IPS-20b (cell line): Measurements from ENCODE around the gene WSB1.
A peak's percentile ranks its signal among the peaks of the same experiment; 100 is the strongest.

Experiments
- H3K27ac ChIP-seq: one replicate; pipeline ENCODE4 v1.5.1; 2013; ENCODE audit warnings: low read length
- H3K27me3 ChIP-seq: 2 replicates; pipeline ENCODE4 v1.6.1; 2013; ENCODE audit warnings: mild to moderate bottlenecking, low read length, inconsistent platforms; ENCODE audit not compliant: insufficient read depth
- H3K36me3 ChIP-seq: 2 replicates; pipeline ENCODE4 v1.6.1; 2013; ENCODE audit warnings: low read depth, mild to moderate bottlenecking, inconsistent platforms, low read length, moderate library complexity; ENCODE audit not compliant: insufficient read depth
- H3K4me1 ChIP-seq: 2 replicates; pipeline ENCODE4 v1.6.1; 2013; ENCODE audit warnings: mild to moderate bottlenecking, control low read depth, inconsistent platforms, low read length, moderate library complexity; ENCODE audit not compliant: insufficient read depth
- H3K4me3 ChIP-seq: 2 replicates; pipeline ENCODE4 v1.5.1; 2013; ENCODE audit warnings: mild to moderate bottlenecking, low read length, inconsistent platforms
- H3K9ac ChIP-seq: 2 replicates; pipeline ENCODE4 v1.6.1; 2013; ENCODE audit warnings: low read depth, mild to moderate bottlenecking, inconsistent platforms, low read length, moderate library complexity
- H3K9me3 ChIP-seq: 2 replicates; pipeline ENCODE4 v1.6.1; 2013; ENCODE audit warnings: mild to moderate bottlenecking, low read depth, low read length, inconsistent platforms; ENCODE audit not compliant: insufficient read depth

WSB1 gene

DNA sequence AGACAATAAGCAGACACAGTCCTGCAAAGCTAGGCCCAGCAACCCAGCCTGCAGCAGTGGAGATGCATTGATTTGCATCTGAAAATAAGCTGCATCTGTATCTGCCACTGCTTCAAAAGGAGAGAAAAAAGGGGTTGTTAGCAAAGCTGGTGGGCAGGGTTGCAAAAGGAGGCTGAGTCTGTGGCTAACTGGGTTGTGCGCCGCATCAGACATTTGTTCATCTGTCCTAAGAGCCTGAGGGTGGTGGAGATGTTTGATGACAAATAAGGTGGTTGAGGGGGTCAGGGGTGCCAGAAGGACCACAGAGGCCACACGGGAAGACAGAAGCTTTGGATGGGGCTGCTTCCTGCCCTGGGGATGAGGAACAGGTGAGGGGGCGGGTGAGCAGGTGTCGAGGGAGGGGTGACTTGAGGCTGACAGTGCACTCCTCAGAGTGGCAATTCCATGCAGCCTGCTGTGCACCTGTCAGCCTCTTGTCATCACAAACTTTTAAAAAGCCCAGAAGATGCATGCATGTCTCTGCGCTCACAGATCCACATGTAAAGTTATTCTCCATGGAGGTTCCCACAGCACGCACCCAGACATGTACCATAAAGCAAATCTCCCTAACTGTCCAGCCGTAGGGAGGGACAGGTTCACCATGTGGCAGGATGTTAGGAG lies 35.4 kb downstream of the WSB1 start:
- Histone ChIP-seq H3K36me3 (no peaks in the 10 kb centered on the region), H3K4me3 (no peak overlapping the region), H3K4me1 (0 out of 2 replicates have a peak, but pooled peaks cover 4% of the 10 kb centered on the region), H3K27ac (no peak overlapping the region), H3K9ac (no peak overlapping the region), H3K9me3 (no peaks in the 10 kb centered on the region), H3K27me3 (no peaks in the 10 kb centered on the region)

DNA sequence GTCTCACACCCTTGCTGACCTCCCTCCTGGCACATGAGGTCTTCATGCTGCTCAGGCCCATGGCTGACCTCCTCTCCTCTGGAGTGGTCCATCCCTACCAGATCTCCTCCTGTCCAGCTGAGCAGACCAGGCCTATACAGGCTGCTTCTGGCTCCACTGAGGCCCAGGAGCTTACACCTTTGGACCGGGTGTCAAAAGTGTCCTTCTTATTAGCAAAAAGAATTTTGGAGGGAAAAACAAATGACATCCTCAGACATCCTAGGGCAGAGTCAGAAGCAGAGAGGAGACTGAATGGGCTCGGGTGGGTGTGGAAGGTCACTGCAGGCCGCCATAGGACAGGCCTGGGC lies 38.1 kb downstream of the WSB1 start:
- Histone ChIP-seq H3K9me3 (no peaks in the 10 kb centered on the region), H3K27ac (no peak overlapping the region), H3K4me1 (0 out of 2 replicates have a peak, but pooled peaks cover 4% of the 10 kb centered on the region), H3K9ac (no peak overlapping the region; the same call in 1 of the 2 replicates), H3K4me3 (no peak overlapping the region; the same call in none of the 2 replicates), H3K27me3 (no peaks in the 10 kb centered on the region), H3K36me3 (no peaks in the 10 kb centered on the region)

DNA sequence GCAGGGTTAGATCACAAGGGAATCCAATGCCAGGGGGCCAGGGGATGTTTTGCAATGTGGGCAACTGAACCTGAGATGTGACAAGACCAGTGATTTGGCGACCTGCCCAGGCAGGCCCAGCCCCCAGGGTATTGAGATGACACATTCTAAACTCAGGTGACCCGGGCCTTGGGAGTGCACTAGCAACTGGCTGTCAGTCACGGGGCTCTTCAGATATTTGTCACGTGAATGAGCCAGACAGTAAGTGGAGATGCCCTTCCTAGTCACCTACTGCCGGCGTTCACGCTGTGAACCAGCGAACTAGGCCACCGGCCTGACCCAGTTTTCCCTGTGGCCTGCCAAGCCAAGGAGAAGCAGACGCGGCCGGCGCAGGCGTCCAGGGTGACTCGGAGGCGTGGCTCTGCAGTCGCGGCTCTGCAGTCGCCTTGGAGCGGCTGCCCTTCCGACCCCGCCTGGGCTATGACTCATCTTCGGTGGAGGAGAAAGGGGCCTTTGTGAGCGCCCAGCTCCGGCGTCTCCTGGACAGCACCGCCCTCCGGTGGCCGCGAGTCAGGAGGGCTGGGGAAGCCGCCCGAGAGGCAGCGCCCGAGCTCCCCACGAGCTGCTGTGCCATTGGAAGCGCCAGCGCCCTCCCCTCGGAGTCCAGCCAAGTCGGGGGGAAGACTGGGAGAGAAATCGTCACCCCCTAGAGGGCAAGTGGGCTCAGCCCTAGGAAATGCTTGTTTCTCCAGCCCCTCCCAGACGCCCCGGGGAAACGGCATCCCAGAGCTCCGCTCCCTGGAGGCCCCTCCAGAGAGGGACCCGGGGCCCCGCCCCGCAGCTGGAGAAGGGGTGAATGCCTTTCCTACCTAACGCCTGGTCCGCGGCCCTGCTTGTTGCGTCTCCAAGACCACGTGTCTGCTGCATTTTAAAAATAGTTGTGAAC lies 38.8 kb downstream of the WSB1 start:
- Histone ChIP-seq H3K4me3 (peak overlapping the region; percentile 71), H3K9me3 (no peaks in the 10 kb centered on the region), H3K36me3 (no peaks in the 10 kb centered on the region), H3K9ac (peak overlapping the region; percentile 61; the same call in 1 of the 2 replicates), H3K4me1 (peaks cover 6% of the 10 kb centered on the region; the same call in 1 of the 2 replicates), H3K27ac (no peak overlapping the region), H3K27me3 (no peaks in the 10 kb centered on the region)

DNA sequence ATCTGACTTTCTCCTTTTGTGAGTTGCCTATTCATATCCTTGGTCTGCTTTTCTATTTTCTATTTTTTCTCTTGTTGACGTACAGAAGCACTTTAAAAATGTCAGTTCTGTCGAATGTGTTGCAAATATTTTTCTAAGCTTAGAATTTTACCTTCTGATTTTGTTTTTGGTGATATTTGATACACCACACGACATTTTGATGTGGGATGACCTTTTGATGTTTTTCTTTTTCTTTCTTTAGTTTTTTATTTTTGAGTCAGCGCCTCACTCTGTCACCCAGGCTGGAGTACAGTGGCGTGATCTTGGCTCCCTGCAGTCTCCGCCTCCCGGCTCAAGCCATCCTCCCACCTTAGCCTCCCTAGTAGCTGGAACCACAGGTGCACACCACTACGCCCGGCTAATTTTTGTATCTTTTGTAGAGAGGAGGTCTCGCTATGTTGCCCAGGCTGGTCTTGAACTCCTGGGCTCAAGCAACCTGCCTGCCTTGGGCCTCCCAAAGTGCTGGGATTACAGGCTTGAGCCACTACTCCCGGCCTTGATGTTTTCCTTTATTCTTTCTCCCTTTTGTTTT lies 39.6 kb downstream of the WSB1 start:
- peaks cover 11% of the 10 kb centered on the region; the same call in 1 of the 2 replicates for H3K4me1 ChIP-seq
- H3K27me3 ChIP-seq: no peaks in the 10 kb centered on the region
- H3K9ac ChIP-seq: peak overlapping the region; percentile 61; the same call in 1 of the 2 replicates
- H3K27ac ChIP-seq: no peak overlapping the region
- H3K4me3 ChIP-seq: peak overlapping the region; percentile 71
- no peaks in the 10 kb centered on the region for H3K36me3 ChIP-seq
- no peaks in the 10 kb centered on the region for H3K9me3 ChIP-seq

GRCh38 chr17:27336184-27336583 lies 42.3 kb downstream of the WSB1 start:
- Histone ChIP-seq H3K4me3 (no peak overlapping the region), H3K27ac (no peak overlapping the region), H3K9me3 (no peaks in the 10 kb centered on the region), H3K27me3 (no peaks in the 10 kb centered on the region), H3K4me1 (peaks cover 35% of the 10 kb centered on the region), H3K9ac (no peak overlapping the region), H3K36me3 (no peaks in the 10 kb centered on the region)

DNA sequence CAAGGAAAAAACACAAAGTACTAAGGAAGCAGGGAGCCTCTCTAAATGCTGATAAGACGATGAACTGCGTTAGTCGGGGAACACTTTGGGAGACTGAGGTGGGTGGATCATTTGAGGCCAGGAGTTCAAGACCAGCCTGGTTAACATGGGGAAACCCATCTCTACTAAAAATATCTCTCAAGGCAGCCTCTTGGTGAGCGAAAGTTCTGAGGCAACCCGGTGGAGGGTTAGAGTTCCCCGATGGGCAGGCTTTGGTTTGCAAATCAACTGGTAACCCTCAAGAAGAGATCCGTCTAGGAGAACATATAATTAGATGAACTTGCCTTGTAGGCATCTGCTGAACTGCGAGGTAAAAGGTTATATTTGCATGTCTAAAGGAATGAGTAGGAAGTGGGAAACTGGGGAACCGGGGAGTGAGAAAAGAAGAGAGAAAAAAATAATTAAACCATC lies 44.6 kb downstream of the WSB1 start:
- Histone ChIP-seq H3K9me3 (no peaks in the 10 kb centered on the region), H3K27me3 (no peaks in the 10 kb centered on the region), H3K27ac (no peak overlapping the region), H3K36me3 (no peaks in the 10 kb centered on the region), H3K9ac (no peak overlapping the region), H3K4me3 (peak overlapping the region; percentile 5; the same call in 1 of the 2 replicates), H3K4me1 (peaks cover 33% of the 10 kb centered on the region)

DNA sequence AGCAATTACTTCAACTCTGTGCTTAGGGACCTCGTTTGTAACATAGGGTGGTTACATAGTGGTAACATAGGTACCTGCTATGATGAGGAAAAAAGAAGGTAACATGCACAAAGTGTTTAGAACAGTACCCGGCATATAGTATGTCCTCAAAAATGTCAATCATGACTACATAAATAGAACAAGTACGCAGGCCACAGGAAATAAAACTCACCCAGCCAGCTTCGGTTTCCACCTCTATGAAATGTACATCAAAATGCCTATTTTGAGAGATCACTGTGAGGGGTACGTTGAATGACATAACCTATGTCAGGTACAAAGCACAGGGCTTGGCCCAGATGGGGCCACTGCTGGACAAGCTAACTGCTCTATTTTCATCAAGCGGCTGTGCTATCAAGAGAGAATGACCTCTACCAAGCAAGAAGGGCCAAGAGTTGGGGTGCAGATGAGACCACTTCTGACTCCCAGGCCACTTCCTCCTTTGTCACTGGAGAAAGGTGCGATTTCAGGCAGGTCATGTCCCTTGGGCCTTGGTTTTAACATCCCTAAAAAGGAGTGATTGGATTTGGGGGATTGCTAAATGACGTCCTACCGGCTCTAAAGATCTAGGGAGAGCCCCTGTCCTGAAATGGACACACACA lies 45.4 kb downstream of the WSB1 start:
- Histone ChIP-seq H3K4me1 (peaks cover 39% of the 10 kb centered on the region), H3K27me3 (no peaks in the 10 kb centered on the region), H3K4me3 (0 out of 2 replicates have a peak overlapping the region, but pooled peaks have one; percentile 5), H3K36me3 (no peaks in the 10 kb centered on the region), H3K9me3 (no peaks in the 10 kb centered on the region), H3K27ac (no peak overlapping the region), H3K9ac (no peak overlapping the region)

- H3K27ac ChIP-seq: no peak overlapping the region
Measured at GRCh38 chr17:27339836-27340550, 46.1 kb downstream of the WSB1 start.

GRCh38 chr17:27340575-27340974 lies 46.7 kb downstream of the WSB1 start:
- Histone ChIP-seq H3K4me3 (no peak overlapping the region), H3K9ac (peak overlapping the region; percentile 4; the same call in 1 of the 2 replicates), H3K4me1 (peaks cover 47% of the 10 kb centered on the region), H3K9me3 (no peaks in the 10 kb centered on the region), H3K27ac (no peak overlapping the region), H3K36me3 (no peaks in the 10 kb centered on the region), H3K27me3 (no peaks in the 10 kb centered on the region)

More at GRCh38 chr17:27339836-27340550, 46.1 kb downstream of the WSB1 start:
- Histone ChIP-seq H3K4me3 (no peak overlapping the region), H3K9me3 (no peaks in the 10 kb centered on the region), H3K27me3 (no peaks in the 10 kb centered on the region), H3K4me1 (peaks cover 43% of the 10 kb centered on the region), H3K36me3 (no peaks in the 10 kb centered on the region), H3K9ac (no peak overlapping the region)

DNA sequence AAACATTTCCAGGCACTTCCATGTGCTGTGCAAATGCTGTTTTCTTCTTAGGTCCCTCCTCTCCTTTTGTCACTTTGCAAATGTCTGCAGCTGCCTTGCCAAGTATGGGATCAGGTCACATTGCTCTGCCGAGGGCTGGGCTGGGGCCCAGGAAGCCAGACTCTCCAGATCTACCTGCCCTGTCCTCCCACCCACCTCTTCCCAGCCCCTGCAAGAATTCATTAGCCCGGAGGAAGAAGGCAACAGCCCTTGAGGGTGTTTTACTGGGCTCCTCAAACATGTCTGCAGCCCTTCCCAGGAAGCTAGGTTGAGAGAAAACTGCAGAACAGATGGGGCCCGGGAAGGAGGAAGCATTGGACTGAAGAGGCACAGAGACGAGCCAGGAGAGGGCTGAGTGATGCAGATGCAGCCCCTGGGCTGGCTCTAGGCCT lies 47.1 kb downstream of the WSB1 start:
- no peaks in the 10 kb centered on the region for H3K36me3 ChIP-seq
- H3K9me3 ChIP-seq: no peaks in the 10 kb centered on the region
- H3K4me1 ChIP-seq: peaks cover 47% of the 10 kb centered on the region
- H3K9ac ChIP-seq: peak overlapping the region; percentile 4; the same call in 1 of the 2 replicates
- no peaks in the 10 kb centered on the region for H3K27me3 ChIP-seq
- H3K27ac ChIP-seq: no peak overlapping the region
- H3K4me3 ChIP-seq: no peak overlapping the region

- Histone ChIP-seq H3K4me1 (peaks cover 50% of the 10 kb centered on the region), H3K27me3 (no peaks in the 10 kb centered on the region), H3K36me3 (no peaks in the 10 kb centered on the region), H3K4me3 (no peak overlapping the region), H3K27ac (no peak overlapping the region), H3K9ac (no peak overlapping the region), H3K9me3 (no peaks in the 10 kb centered on the region)
Measured at GRCh38 chr17:27342059-27342458, 48.1 kb downstream of the WSB1 start.
